WTC11 (cell line): ENCODE data around the gene RPL11. TPM values are rescaled to one million over a fixed set of nuclear protein-coding genes. Genes with fewer than 3 reads are reported as not detected.

Experiments
- ATAC-seq: fragments of 200-7000 bp; cut with Tn5 transposase; 2 replicates; pipeline ENCODE4 v1.10.0; 2021; ENCODE audit warnings: mild to moderate bottlenecking, moderate library complexity
- CTCF ChIA-PET: fragments of 300-600 bp; sonication (Branson Sonifier 250); formaldehyde crosslinking; loops from one replicate; lab custom pipeline; 2021; ENCODE audit warnings: antibody characterized with exemption; lab: Charles Lee
- POLR2A ChIA-PET: fragments of 350-600 bp; sonication (Branson Sonifier 250); formaldehyde crosslinking; loops from one replicate; lab custom pipeline; 2021; ENCODE audit warnings: antibody characterized with exemption; lab: Charles Lee
- DNase-seq: peaks from one replicate; pipeline ENCODE4 v3.0.0; 2021; ENCODE audit warnings: low spot score
- H3K27ac Mint-ChIP-seq: 2 replicates; pipeline ENCODE4 v1.8.0; 2021; ENCODE audit warnings: mixed read lengths
- H3K27me3 Mint-ChIP-seq: 2 replicates; pipeline ENCODE4 v1.8.0; 2021; ENCODE audit warnings: low read depth, mild to moderate bottlenecking, moderate library complexity, mixed read lengths
- H3K36me3 Mint-ChIP-seq: 2 replicates; pipeline ENCODE4 v1.8.0; 2021; ENCODE audit warnings: mixed read lengths
- H3K4me1 Mint-ChIP-seq: 2 replicates; pipeline ENCODE4 v1.8.0; 2022; ENCODE audit warnings: mixed read lengths
- H3K4me3 Mint-ChIP-seq: 2 replicates; pipeline ENCODE4 v1.8.0; 2021; ENCODE audit warnings: mild to moderate bottlenecking, moderate library complexity, mixed read lengths
- H3K9me3 Mint-ChIP-seq: 2 replicates; pipeline ENCODE4 v1.8.0; 2021; ENCODE audit warnings: mixed read lengths
- IRF2 ChIP-seq: sonication (generic); formaldehyde crosslinking; IDR thresholded peaks from 2 replicates; pipeline ENCODE4 v1.8.0; 2022; ENCODE audit warnings: low read depth, missing genetic modification reagents, borderline replicate concordance
- JUN ChIP-seq: sonication (generic); formaldehyde crosslinking; IDR thresholded peaks from 2 replicates; pipeline ENCODE4 v1.8.0; 2023; ENCODE audit warnings: mild to moderate bottlenecking, missing genetic modification reagents
- TCF7 ChIP-seq: sonication (generic); formaldehyde crosslinking; IDR thresholded peaks from 2 replicates; pipeline ENCODE4 v1.8.0; 2022; ENCODE audit warnings: mild to moderate bottlenecking, low read depth, missing genetic modification reagents, moderate library complexity
- ZNF121 ChIP-seq: sonication (generic); formaldehyde crosslinking; IDR thresholded peaks from 2 replicates; pipeline ENCODE4 v1.8.0; 2023; ENCODE audit warnings: missing genetic modification reagents
- ZNF416 ChIP-seq: fragments of 250-450 bp; sonication (Bioruptor Pico); IDR thresholded peaks from 2 replicates; pipeline ENCODE4 v1.9.0; 2021; ENCODE audit warnings: mild to moderate bottlenecking, inconsistent platforms
- total RNA-seq: library from RNA; stranded (reverse); gene quantifications from 3 replicates; pipeline ENCODE4 v1.2.3, GENCODE V29; 2021
- TF ChIP-seq, protein P1 (sequence below): fragments of 250-450 bp; sonication (Bioruptor Pico); IDR thresholded peaks from 2 replicates; pipeline ENCODE4 v2.1.2; 2022; ENCODE audit warnings: mild to moderate bottlenecking, moderate library complexity
- TF ChIP-seq, protein P2 (sequence below): sonication (generic); formaldehyde crosslinking; conservative IDR thresholded peaks from 2 replicates; pipeline ENCODE4 v1.8.1; 2023; ENCODE audit warnings: mild to moderate bottlenecking, low read depth, missing genetic modification reagents, moderate library complexity
- TF ChIP-seq, protein P3 (sequence below): fragments of 250-450 bp; sonication (Bioruptor Pico); IDR thresholded peaks from 2 replicates; pipeline ENCODE4 v1.9.0; 2021; ENCODE audit warnings: moderate library complexity, mild to moderate bottlenecking, inconsistent platforms, borderline replicate concordance
- TF ChIP-seq, protein P4 (sequence below): sonication (generic); formaldehyde crosslinking; IDR thresholded peaks from 2 replicates; pipeline ENCODE4 v1.8.1; 2023; ENCODE audit warnings: mild to moderate bottlenecking, missing genetic modification reagents, borderline replicate concordance
- TF ChIP-seq, protein P5 (sequence below): sonication (generic); formaldehyde crosslinking; IDR thresholded peaks from 2 replicates; pipeline ENCODE4 v1.8.0; 2022; ENCODE audit warnings: mild to moderate bottlenecking, missing genetic modification reagents
- TF ChIP-seq, protein P6 (sequence below): sonication (generic); formaldehyde crosslinking; IDR thresholded peaks from 2 replicates; pipeline ENCODE4 v1.8.1; 2023; ENCODE audit warnings: mild to moderate bottlenecking, missing genetic modification reagents

Gene RPL11
- total RNA-seq, 1 experiment from 2014 or later, result 1,406 TPM

DNA sequence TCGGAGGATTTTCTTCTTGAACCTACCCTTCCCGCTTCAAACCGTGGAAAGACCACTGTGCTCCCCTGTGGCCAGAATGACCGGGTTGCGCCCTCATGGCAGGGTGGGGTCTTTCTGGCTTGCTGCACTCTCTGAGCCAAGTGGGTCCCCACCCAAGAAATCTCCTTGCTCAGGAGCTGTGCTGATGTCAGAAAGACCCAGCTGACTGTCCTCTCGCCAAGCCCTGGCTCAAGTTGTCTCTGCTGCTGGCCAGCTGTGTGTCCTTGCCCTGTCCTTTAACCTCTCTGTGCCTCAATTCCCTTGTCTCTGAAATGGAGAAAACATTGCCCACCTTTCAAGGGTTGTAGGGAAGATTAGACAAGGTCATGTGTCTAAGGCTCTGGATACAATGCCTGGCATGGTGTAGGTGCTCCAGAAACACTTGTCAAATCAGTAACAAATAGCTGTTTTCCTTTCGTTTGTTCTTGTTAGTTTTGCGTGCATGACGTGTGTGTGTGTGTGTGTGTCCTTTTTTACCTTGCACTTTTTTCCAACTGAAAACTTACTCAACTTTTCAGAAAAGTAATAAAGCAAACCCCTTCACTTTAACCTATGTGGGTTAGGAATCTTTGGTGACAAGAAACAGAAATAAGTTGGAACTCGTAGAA is 41.1 kb upstream of the RPL11 start:
- H3K9me3 Mint-ChIP-seq, result no peaks in the 10 kb centered on the region
- no peak overlapping the region for H3K4me3 Mint-ChIP-seq
- ATAC-seq (no peak), DNase-seq (no peak)
- H3K4me1 Mint-ChIP-seq, result no peaks in the 10 kb centered on the region
- CTCF ChIA-PET, result interaction anchor here (0.8 to 2.8 kb wide), 5 partner anchors 13 to 154 kb away, joined by 3 to 12 read pairs (median 9); no protein-coding TSS in a partner anchor
- H3K27me3 Mint-ChIP-seq, result peaks cover 4% of the 10 kb centered on the region
- TF ChIP-seq JUN (CRISPR knock-in tag) (no peak), IRF2 (CRISPR knock-in tag) (no peak), ZNF416 (no peak)
- TF ChIP-seq, protein P1, sequence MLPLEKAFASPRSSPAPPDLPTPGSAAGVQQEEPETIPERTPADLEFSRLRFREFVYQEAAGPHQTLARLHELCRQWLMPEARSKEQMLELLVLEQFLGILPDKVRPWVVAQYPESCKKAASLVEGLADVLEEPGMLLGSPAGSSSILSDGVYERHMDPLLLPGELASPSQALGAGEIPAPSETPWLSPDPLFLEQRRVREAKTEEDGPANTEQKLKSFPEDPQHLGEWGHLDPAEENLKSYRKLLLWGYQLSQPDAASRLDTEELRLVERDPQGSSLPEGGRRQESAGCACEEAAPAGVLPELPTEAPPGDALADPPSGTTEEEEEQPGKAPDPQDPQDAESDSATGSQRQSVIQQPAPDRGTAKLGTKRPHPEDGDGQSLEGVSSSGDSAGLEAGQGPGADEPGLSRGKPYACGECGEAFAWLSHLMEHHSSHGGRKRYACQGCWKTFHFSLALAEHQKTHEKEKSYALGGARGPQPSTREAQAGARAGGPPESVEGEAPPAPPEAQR, result no peak
- TF ChIP-seq, protein P2, sequence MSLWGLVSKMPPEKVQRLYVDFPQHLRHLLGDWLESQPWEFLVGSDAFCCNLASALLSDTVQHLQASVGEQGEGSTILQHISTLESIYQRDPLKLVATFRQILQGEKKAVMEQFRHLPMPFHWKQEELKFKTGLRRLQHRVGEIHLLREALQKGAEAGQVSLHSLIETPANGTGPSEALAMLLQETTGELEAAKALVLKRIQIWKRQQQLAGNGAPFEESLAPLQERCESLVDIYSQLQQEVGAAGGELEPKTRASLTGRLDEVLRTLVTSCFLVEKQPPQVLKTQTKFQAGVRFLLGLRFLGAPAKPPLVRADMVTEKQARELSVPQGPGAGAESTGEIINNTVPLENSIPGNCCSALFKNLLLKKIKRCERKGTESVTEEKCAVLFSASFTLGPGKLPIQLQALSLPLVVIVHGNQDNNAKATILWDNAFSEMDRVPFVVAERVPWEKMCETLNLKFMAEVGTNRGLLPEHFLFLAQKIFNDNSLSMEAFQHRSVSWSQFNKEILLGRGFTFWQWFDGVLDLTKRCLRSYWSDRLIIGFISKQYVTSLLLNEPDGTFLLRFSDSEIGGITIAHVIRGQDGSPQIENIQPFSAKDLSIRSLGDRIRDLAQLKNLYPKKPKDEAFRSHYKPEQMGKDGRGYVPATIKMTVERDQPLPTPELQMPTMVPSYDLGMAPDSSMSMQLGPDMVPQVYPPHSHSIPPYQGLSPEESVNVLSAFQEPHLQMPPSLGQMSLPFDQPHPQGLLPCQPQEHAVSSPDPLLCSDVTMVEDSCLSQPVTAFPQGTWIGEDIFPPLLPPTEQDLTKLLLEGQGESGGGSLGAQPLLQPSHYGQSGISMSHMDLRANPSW (CRISPR knock-in tag), result no peak
- TF ChIP-seq, protein P3, sequence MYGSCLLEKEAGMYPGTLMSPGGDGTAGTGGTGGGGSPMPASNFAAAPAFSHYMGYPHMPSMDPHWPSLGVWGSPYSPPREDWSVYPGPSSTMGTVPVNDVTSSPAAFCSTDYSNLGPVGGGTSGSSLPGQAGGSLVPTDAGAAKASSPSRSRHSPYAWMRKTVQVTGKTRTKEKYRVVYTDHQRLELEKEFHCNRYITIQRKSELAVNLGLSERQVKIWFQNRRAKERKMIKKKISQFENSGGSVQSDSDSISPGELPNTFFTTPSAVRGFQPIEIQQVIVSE, result no peak
- TF ChIP-seq, protein P4, sequence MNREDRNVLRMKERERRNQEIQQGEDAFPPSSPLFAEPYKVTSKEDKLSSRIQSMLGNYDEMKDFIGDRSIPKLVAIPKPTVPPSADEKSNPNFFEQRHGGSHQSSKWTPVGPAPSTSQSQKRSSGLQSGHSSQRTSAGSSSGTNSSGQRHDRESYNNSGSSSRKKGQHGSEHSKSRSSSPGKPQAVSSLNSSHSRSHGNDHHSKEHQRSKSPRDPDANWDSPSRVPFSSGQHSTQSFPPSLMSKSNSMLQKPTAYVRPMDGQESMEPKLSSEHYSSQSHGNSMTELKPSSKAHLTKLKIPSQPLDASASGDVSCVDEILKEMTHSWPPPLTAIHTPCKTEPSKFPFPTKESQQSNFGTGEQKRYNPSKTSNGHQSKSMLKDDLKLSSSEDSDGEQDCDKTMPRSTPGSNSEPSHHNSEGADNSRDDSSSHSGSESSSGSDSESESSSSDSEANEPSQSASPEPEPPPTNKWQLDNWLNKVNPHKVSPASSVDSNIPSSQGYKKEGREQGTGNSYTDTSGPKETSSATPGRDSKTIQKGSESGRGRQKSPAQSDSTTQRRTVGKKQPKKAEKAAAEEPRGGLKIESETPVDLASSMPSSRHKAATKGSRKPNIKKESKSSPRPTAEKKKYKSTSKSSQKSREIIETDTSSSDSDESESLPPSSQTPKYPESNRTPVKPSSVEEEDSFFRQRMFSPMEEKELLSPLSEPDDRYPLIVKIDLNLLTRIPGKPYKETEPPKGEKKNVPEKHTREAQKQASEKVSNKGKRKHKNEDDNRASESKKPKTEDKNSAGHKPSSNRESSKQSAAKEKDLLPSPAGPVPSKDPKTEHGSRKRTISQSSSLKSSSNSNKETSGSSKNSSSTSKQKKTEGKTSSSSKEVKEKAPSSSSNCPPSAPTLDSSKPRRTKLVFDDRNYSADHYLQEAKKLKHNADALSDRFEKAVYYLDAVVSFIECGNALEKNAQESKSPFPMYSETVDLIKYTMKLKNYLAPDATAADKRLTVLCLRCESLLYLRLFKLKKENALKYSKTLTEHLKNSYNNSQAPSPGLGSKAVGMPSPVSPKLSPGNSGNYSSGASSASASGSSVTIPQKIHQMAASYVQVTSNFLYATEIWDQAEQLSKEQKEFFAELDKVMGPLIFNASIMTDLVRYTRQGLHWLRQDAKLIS (CRISPR knock-in tag), result no peak
- TF ChIP-seq, protein P5, sequence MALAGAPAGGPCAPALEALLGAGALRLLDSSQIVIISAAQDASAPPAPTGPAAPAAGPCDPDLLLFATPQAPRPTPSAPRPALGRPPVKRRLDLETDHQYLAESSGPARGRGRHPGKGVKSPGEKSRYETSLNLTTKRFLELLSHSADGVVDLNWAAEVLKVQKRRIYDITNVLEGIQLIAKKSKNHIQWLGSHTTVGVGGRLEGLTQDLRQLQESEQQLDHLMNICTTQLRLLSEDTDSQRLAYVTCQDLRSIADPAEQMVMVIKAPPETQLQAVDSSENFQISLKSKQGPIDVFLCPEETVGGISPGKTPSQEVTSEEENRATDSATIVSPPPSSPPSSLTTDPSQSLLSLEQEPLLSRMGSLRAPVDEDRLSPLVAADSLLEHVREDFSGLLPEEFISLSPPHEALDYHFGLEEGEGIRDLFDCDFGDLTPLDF (CRISPR knock-in tag), result no peak
- no peaks in the 10 kb centered on the region for H3K36me3 Mint-ChIP-seq
- POLR2A ChIA-PET, result no interaction called here
- H3K27ac Mint-ChIP-seq, result no peak overlapping the region

DNA sequence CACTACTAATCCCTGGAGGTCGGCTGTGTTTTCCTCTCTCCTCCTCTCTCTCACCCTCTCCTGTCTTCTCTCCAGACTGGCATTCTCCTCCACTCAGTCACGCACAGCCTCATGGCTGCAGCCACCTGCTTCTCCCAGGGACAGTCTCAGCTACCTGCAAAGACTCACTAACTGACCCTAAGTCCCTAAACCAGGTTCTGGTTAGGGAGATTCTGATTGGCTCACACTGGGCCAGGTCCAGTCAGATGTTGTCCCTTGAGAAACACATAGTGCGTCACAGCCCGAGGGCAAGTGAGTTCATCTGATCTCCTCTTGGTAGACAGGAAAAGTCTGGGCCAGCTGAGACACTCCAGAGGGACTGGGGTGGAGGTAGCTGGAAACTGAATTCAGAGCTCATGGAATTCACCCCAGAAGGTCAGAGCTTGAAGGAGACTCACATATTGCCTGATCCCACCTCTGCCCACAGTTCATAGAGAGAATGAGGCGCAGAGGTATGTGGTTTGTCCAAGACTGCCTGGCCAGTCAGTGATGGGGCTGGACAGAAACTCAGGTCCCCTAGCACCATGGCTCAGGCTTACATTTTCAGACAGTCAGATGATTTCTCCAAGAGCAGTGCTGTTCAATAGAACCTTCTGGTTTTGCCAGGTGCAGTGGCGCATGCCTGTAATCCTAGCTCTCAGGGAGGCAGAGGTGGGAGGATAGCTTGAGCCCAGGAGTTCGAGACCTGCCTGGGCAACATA is 40.4 kb upstream of the RPL11 start:
- H3K36me3 Mint-ChIP-seq, result no peaks in the 10 kb centered on the region
- POLR2A ChIA-PET, result no interaction called here
- TF ChIP-seq, protein P6, sequence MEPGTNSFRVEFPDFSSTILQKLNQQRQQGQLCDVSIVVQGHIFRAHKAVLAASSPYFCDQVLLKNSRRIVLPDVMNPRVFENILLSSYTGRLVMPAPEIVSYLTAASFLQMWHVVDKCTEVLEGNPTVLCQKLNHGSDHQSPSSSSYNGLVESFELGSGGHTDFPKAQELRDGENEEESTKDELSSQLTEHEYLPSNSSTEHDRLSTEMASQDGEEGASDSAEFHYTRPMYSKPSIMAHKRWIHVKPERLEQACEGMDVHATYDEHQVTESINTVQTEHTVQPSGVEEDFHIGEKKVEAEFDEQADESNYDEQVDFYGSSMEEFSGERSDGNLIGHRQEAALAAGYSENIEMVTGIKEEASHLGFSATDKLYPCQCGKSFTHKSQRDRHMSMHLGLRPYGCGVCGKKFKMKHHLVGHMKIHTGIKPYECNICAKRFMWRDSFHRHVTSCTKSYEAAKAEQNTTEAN (CRISPR knock-in tag), result no peak
- 0 out of 2 replicates have a peak, but pooled peaks have one; percentile 8 for TF ChIP-seq ZNF121 (CRISPR knock-in tag)
- TF ChIP-seq TCF7 (CRISPR knock-in tag), result no peak
- TF ChIP-seq, all 79 proteins: peak for 1
- H3K27me3 Mint-ChIP-seq, result peaks cover 4% of the 10 kb centered on the region
- CTCF ChIA-PET, result interaction anchor here (0.8 to 1.9 kb wide), 3 partner anchors 14 to 154 kb away, joined by 3 to 10 read pairs (median 9); no protein-coding TSS in a partner anchor
- no peak; the same call in 1 of the 2 replicates for ATAC-seq
- no peaks in the 10 kb centered on the region for H3K4me1 Mint-ChIP-seq
- H3K9me3 Mint-ChIP-seq, result no peaks in the 10 kb centered on the region
- DNase-seq, result no peak
- H3K4me3 Mint-ChIP-seq, result no peak overlapping the region
- H3K27ac Mint-ChIP-seq, result 0 out of 2 replicates have a peak overlapping the region, but pooled peaks have one; percentile 32
